Activated CD4-positive, alpha-beta T cell treated with anti-CD3 and anti-CD28 coated beads, Interleukin-2, amount 50 U/mL, for 1 hour (primary cell): ENCODE data around the gene NCAPH2.
A peak's percentile ranks its signal among the peaks of the same experiment; 100 is the strongest.

Experiments used
- DNase-seq: peaks from one replicate; pipeline ENCODE4 v3.0.0-alpha.2; 2020

Gene NCAPH2

GRCh38 chr22:50550395-50550794 lies 42.4 kb downstream of the NCAPH2 start:
- no peak for DNase-seq

DNA sequence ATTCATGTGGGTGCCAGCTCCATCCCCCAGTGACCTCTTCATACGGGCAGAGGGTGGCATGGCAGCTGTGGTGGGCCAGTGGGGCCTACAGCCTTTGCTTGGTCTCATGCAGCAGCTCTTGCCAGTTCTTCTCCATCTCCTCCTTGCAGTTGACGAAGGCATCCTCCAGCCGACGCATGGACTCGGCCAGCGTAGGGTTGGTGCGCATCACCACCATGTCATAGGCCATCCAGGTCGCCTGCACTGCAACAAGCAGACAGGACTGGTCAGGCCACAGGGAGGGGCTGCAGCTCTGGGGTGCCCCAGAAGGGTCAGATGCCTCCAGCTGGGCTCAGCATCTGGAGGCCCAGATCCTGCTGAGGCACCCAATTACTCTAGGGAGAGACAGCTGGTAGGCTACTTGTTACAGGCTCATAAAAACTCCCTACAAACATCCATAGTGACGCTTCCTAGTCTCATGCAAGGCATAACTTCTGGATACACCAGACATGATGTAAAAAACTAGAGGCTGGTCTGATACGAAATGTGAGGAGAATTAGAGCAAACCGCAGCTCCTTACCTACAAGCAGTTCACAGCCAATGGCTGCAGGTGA lies 43.2 kb downstream of the NCAPH2 start:
- no peak for DNase-seq

- no peak for DNase-seq
Measured at GRCh38 chr22:50553310-50553709, 45.3 kb downstream of the NCAPH2 start.

DNA sequence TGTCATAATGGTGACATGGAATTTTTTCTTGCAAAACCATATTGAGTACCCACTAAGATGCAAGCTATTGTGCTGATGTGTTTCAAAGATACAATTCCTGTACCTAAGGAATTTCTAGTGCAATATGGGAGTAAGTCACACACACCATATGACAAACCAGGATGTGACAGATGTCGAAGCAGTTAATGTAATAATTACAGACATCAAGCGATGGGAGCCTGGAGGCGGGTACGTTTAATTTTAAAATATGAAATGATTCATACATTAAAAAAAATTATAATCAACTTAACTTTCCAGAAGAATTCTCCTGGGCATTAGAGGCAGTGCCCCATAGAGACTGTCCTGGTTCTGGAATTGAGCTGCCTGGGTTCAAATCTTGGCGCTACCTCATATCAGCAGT lies 48.7 kb downstream of the NCAPH2 start:
- DNase-seq, result no peak

GRCh38 chr22:50560034-50560433 lies 52.0 kb downstream of the NCAPH2 start:
- DNase-seq, result no peak

DNA sequence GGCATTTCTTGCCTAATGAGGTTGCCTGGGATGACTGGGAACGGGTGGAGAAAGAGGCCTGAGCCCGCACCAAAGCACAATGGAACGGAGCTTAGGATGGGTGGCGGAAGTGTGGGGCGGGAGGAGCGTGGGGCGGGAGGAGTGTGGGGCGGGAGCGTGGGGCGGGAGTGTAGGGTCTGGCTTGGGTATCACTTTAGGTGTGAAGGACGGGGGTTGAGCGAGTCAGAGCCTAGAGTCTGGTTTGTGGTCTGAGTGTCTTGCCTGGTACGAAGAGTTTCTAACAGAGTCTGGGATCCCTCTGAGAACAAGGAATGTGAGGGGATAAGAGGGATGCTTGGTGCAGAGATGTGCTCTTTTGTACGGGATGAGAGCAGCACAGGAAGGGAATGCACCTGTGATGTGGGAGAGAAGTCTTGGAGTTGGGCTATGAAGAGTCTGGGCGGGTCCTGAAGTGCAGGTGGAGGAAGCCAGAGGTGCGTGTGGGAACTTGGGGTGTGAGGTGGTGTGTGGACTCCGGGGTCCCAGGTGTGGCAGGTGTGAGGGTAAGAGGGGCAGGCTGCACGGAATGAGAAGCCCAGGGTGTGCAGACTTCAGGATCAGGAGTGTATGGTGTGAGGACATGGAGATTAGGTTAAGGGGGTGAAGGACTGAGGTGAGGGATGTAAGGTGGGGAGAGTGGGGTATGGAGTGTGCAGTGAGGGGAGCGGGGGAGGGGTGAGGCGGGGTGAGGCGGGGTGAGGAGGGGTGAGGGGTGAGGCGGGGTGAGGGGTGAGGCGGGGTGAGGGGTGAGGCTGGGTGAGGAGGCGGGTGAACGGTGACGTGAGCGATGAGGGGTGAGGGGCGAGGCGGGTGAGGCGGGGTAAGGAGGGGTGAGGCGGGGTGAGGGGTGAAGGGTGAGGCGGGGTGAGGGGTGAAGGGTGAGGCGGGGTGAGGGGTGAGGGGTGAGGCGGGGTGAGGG lies 53.7 kb downstream of the NCAPH2 start:
- DNase-seq, result no peak

- DNase-seq, result peak; percentile 97
Measured at GRCh38 chr22:50562523-50563412, 54.7 kb downstream of the NCAPH2 start, which contains the start of gene SYCE3. Gene SYCE3 (minus strand): TSS chr22:50562919. CDS start chr22:50556405, 6,514 bp downstream.

DNA sequence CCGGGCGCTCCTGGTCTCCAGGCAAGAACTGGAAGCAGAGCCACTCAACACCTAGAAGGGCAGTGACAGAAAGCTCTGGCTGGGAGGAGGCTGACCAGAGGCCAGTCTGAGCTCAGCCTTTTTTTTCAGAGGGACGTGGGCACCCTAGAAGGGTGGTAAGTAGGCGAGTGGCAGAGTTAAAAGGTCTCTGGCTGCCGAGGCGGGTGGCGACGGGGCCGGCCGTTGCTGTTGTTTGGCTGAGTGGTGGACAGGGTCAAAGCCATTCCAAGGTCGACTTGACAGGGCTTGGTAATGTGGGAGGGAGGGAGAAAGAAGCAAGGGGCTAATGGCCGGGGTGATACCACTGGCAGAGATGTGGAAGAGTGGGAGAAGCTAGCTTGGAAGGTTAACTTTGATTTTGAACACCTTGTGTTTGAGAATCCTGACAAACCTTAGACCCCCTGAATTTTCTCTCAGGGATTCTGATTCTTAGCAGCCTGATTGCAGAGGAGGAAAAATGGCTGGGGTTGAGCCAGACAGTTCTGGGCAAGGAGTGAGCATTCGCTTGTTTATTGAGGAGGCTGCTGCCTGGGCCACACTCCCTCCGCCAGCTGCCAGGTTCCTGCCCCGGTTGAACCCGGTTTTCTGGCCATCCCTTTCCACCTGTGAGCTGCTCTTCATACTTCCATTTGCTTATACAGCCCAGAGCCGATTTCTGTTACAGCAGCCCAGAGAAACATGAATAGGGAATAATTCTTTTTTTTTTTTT lies 55.6 kb downstream of the NCAPH2 start:
- no peak for DNase-seq

DNA sequence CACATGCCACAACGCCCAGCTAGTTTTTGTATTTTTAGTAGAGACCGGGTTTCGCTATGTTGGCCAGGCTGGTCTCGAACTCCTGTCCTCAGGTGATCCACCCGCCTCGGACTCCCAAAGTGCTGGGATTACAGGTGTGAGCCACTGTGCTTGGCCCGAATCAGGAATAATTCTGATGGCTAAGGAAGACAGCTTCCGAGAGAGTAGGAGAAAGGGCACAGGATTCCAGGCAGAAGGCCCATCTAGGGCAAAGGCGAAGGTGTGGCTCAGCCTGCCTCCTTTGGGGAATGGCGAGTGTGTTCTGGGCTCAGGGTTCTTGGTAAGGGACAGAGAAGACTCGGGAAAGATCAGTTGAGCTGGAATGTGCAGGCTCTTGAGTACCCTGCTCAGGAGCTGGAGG lies 56.3 kb downstream of the NCAPH2 start:
- no peak for DNase-seq

DNA sequence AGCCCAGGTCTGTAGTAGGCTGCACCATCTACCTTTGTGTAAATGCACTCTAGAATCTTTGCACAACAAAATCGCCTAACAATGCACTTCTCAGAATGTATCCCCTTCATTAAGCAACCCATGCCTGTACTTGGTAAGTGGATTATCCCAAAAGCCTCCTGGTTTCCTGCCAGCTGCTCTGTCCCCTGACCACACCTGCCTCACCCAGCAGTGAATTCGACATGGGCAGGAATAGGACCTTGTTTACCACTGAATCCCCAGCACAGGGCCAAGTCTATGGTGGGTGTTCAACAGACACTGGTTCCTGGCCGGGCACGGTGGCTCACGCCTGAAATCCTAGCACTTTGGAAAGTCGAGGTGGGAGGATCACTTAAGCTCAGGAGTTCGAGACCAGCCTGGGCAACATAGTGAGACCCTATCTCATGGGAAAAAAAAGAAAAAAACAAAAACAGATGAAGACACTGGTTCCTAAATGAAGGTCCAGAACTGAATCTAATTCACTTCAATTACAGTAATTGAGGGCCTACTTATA lies 59.8 kb downstream of the NCAPH2 start:
- DNase-seq, result no peak

DNA sequence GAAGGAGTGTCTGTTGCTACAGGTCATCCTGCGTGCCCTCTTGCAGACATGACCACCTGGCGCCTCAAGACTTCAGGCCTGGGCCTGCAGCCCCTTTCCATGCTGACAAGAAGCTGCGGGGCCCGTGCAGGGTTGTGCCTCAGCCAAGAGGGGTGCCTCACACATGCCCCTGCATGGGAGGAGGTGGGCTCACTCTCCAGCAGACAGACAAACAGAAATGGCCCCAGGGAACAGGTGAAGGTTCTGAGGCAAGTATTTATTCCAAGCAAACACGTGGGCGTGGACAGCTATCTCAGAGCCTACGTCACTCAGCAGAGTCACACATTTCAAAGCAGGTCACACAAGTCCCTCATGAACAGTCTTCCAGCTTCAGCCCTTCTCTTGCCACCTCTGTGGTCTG lies 60.6 kb downstream of the NCAPH2 start:
- no peak for DNase-seq

GRCh38 chr22:50569041-50569459 lies 61.0 kb downstream of the NCAPH2 start:
- no peak for DNase-seq

- DNase-seq, result no peak
Measured at GRCh38 chr22:50569896-50570535, 62.0 kb downstream of the NCAPH2 start.

DNA sequence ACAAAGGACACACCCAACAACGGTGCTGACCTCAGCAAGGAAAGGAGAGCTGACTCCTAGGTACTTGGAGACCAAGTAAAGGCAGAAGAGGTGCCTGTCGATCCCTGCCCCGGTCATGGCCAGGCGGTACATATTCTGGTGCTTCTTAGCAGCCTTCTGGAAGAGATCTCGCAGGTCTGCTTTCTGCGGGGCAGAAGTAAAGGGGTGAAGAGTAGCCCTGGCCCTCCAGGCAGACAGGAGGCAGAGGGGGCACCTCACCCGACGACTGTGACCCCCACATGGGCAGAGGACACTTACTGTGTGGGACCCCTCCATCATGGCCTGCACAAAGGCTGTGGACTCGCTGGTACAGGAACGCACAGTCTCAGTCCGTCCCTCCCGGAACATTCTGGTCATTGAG lies 62.8 kb downstream of the NCAPH2 start:
- no peak for DNase-seq

DNA sequence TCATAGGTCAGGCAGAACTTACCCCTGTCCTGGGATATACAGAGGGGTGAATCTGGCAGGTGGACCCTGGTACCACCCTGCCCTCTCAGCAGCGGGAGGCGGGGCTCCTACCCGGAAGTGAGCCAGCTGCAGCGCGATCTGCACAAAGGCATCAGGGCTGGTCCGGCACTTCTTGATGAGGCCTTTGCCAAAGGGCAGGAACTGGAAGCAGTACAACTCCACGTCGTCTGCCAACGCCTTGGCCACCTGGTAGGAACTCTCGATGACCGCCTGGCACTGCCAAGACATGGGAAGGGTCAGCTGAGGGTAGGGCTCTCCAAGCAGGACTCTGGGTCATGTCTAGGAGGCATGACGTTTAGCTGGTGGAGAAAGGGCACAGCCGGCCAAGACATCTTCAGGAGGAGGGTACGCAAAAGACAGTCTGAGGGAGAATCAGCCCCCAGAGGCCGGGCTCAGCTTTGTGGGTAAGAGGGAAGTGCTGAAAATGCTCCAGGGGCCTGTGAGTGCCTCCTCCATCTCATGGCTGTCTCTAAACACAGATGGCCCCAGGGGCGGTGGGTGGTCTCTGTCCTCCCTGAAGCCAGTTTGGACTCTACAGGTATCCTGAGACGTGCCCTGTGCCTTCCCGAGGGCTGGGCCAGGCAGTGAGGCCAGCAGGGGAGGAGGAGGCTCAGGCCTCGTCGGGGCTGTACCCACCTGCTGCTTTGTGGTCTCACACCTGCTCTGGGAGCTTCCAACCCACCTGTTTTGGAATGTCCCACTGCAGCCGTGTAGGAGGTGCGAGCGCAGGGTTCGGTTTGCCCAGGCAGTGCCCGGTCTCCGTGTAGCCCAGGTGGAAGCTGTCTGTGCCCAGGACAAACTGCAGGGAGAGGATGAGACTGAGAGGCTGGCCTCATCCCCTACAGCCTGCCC lies 63.5 kb downstream of the NCAPH2 start:
- no peak for DNase-seq

DNA sequence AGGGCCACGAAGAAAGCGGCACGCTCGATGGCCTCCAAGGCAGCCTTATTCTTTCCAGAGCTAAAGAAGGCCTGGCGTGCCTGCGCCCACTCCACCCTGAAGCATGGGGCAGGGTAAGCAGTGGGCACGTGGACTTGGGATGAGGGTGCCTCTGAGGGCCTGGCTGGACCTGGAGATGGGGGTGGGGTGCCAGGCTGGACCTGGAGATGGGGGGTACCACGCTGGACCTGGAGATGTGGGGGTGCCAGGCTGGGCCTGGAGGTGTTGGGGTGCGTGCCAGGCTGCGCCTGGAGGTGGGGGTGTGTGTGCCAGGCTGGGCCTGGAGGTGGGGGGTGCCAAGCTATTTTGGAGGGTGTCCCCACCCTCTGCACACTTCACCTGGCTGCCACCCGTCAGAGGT lies 64.9 kb downstream of the NCAPH2 start:
- DNase-seq, result no peak

DNA sequence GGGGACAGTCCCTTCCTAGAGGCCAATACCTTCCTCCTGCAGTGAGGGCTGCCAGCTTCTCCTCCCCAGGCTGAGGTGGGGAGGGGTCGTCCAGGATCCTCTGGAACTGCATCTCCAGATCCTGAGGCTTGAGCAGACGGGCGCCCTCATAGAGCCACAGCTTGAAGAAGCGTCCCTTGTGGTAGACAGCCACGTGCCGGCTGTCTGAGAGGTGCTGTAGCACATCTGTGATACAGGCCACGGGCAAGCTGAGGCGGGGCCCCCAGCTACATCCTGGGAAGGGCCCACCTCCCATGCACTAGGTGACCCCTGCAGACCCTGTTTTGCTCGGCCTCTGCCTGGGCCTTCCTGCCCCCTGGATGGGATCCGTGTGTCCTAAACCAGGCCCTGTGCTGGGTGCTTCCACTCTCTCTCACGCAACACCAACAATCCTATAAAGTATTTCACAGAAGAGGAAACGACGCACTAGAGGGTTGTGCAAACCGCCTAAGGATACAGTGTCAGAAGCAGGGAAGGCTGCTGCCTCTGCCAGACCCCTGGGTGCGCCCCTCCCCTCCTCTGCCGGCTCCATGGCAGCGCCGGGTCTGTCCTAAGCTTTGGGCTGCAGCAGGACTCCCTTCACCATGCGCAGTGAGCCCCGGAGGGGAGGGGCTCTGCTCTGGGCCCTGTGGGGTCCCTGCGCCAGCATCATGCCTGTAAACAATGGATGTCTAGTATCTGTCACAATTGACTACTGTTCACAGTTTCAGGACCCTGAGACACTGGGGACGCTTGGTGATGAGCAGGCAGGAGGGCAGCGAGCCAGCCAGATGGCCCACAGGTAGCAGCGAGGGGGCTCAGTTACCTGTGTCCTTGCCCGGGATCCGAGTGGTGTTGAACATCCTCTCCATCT lies 65.7 kb downstream of the NCAPH2 start:
- DNase-seq, result no peak

- DNase-seq, result no peak
Measured at GRCh38 chr22:50574383-50574755, 66.3 kb downstream of the NCAPH2 start.
